Neutrophil (primary cell): ENCODE results near the gene HOXA4.
A peak's percentile ranks its signal among the peaks of the same experiment; 100 is the strongest.

ENCODE experiments used
- H3K27ac ChIP-seq: fragments of 200-600 bp; sonication (generic); 2 replicates; pipeline ENCODE4 v1.5.1; 2016; ENCODE audit warnings: mild to moderate bottlenecking, moderate library complexity
- H3K27me3 ChIP-seq: fragments of 200-600 bp; sonication (generic); 2 replicates; pipeline ENCODE4 v1.6.0; 2016; ENCODE audit warnings: mild to moderate bottlenecking
- H3K36me3 ChIP-seq: fragments of 200-600 bp; sonication (generic); 2 replicates; pipeline ENCODE4 v1.5.1; 2017
- H3K4me1 ChIP-seq, 2 experiments: fragments of 200-600 bp in 1 of 2; sonication (generic) in 1 of 2; 1 replicate in 1 of 2; 2 replicates in 1 of 2; pipeline versions ENCODE4 v1.5.1 to v1.6.1; 2013 to 2016; ENCODE audit warnings: low read depth in 1 of 2, low read length in 1 of 2, mild to moderate bottlenecking in 1 of 2, moderate library complexity in 1 of 2; ENCODE audit not compliant: control insufficient read depth in 1 of 2, insufficient read depth in 1 of 2
- H3K4me3 ChIP-seq, 2 experiments: fragments of 200-600 bp in 1 of 2; sonication (generic) in 1 of 2; 1 replicate in 1 of 2; 2 replicates in 1 of 2; pipeline ENCODE4 v1.5.1; 2013 to 2016; ENCODE audit warnings: low read depth in 1 of 2, low read length in 1 of 2, mild to moderate bottlenecking in 1 of 2, moderate library complexity in 1 of 2
- H3K9me3 ChIP-seq: fragments of 200-600 bp; sonication (generic); 2 replicates; pipeline ENCODE4 v1.5.1; 2016
- CTCF ChIP-seq: fragments of 200-600 bp; sonication (generic); IDR thresholded peaks from 2 replicates; pipeline ENCODE4 v1.5.1; 2016; ENCODE audit warnings: antibody characterized with exemption

Gene HOXA4

GRCh38 chr7:27173956-27174873 lies 43.7 kb upstream of the HOXA4 start, which contains the start of gene HOXA10:
Gene HOXA10 (minus strand): TSS chr7:27174320. CDS start chr7:27174306, 14 bp downstream.
- H3K9me3 ChIP-seq = no peaks in the 10 kb centered on the region
- peaks cover 26 to 44% of the 10 kb centered on the region in 2 experiments for H3K4me1 ChIP-seq
- H3K27me3 ChIP-seq = peaks cover 100% of the 10 kb centered on the region
- no peaks in the 10 kb centered on the region for H3K36me3 ChIP-seq
- peak within 1 kb of the TSS; percentile 40 to 67 for H3K4me3 ChIP-seq
- no peak for TF ChIP-seq CTCF
- peak within 1 kb of the TSS; percentile 47 for H3K27ac ChIP-seq

- peak overlapping the region; percentile 47 for H3K27ac ChIP-seq
- H3K27me3 ChIP-seq = peaks cover 100% of the 10 kb centered on the region
These were observed 43.0 kb upstream of the HOXA4 start for GRCh38 chr7:27173511-27173955.

GRCh38 chr7:27172823-27173510 lies 42.4 kb upstream of the HOXA4 start:
- Histone ChIP-seq H3K4me1 (peaks cover 26 to 56% of the 10 kb centered on the region in 2 experiments), H3K4me3 (peak overlapping the region; percentile 40 to 67), H3K27me3 (peaks cover 100% of the 10 kb centered on the region), H3K27ac (peak overlapping the region; percentile 47), H3K9me3 (no peaks in the 10 kb centered on the region), H3K36me3 (no peaks in the 10 kb centered on the region)
- TF ChIP-seq CTCF = no peak

More at GRCh38 chr7:27173511-27173955, 43.0 kb upstream of the HOXA4 start:
- no peaks in the 10 kb centered on the region for H3K9me3 ChIP-seq
- peaks cover 26 to 50% of the 10 kb centered on the region in 2 experiments for H3K4me1 ChIP-seq
- no peak for TF ChIP-seq CTCF
- H3K4me3 ChIP-seq = peak overlapping the region; percentile 40 to 67
- H3K36me3 ChIP-seq = no peaks in the 10 kb centered on the region

- Histone ChIP-seq H3K36me3 (no peaks in the 10 kb centered on the region), H3K27ac (no peak overlapping the region), H3K4me3 (peak overlapping the region in 1 of 2 experiments; percentile 67), H3K9me3 (no peaks in the 10 kb centered on the region), H3K4me1 (peaks cover 26 to 58% of the 10 kb centered on the region in 2 experiments), H3K27me3 (peaks cover 100% of the 10 kb centered on the region)
- TF ChIP-seq CTCF = no peak
These were observed 41.8 kb upstream of the HOXA4 start for GRCh38 chr7:27172315-27172774.

GRCh38 chr7:27171637-27172314 lies 41.2 kb upstream of the HOXA4 start:
- no peaks in the 10 kb centered on the region for H3K36me3 ChIP-seq
- H3K27me3 ChIP-seq = peaks cover 100% of the 10 kb centered on the region
- H3K4me3 ChIP-seq = peak overlapping the region in 1 of 2 experiments; percentile 15
- H3K27ac ChIP-seq = no peak overlapping the region
- no peaks in the 10 kb centered on the region for H3K9me3 ChIP-seq
- peaks cover 29 to 64% of the 10 kb centered on the region in 2 experiments for H3K4me1 ChIP-seq
- no peak for TF ChIP-seq CTCF
